ENCODE data around the gene RUNX2.
"Not testable (repeated sequence)": the region's sequence is repeated elsewhere in the genome, so short reads cannot be mapped to it uniquely, and the experiment has no call there.

Gene RUNX2

GRCh38 chr6:45327956-45328522 lies at the start of gene RUNX2:
TSS of gene RUNX2 (plus strand) at chr6:45328330. CDS start at chr6:45328727, 397 bp downstream.
- DNase-seq = no peak
- in situ Hi-C loops (cut with MboI; ENCODE audit: low pct_unique_long_range_greater_than_20kb, low sequenced_read_pairs) = no loop called here

- no peak for DNase-seq
- in situ Hi-C loops (cut with MboI; ENCODE audit: low pct_unique_long_range_greater_than_20kb, low sequenced_read_pairs) = no loop called here
Observed at GRCh38 chr6:45278367-45278766, 49.8 kb upstream of the RUNX2 start.

- DNase-seq; in situ Hi-C loops (cut with MboI; ENCODE audit: low pct_unique_long_range_greater_than_20kb, low sequenced_read_pairs): not testable (repeated sequence)
Observed at GRCh38 chr6:45286707-45287106, 41.4 kb upstream of the RUNX2 start.

- in situ Hi-C loops (cut with MboI; ENCODE audit: low pct_unique_long_range_greater_than_20kb, low sequenced_read_pairs) = no loop called here
Observed at GRCh38 chr6:45289751-45290514, 38.2 kb upstream of the RUNX2 start.

GRCh38 chr6:45293306-45293705 lies 34.8 kb upstream of the RUNX2 start:
- in situ Hi-C loops (cut with MboI; ENCODE audit: low pct_unique_long_range_greater_than_20kb, low sequenced_read_pairs) = no loop called here
- no peak for DNase-seq

More at GRCh38 chr6:45289751-45290514, 38.2 kb upstream of the RUNX2 start:
- DNase-seq = no peak

GRCh38 chr6:45294065-45294701 lies 33.9 kb upstream of the RUNX2 start:
- peak; percentile 32 for DNase-seq
- in situ Hi-C loops (cut with MboI; ENCODE audit: low pct_unique_long_range_greater_than_20kb, low sequenced_read_pairs) = not testable (repeated sequence)

GRCh38 chr6:45297320-45297719 lies 30.8 kb upstream of the RUNX2 start:
- no peak for DNase-seq
- in situ Hi-C loops (cut with MboI; ENCODE audit: low pct_unique_long_range_greater_than_20kb, low sequenced_read_pairs) = no loop called here

GRCh38 chr6:45299096-45299581 lies 29.0 kb upstream of the RUNX2 start:
- in situ Hi-C loops (cut with MboI; ENCODE audit: low pct_unique_long_range_greater_than_20kb, low sequenced_read_pairs) = no loop called here
- no peak for DNase-seq

GRCh38 chr6:45300736-45301135 lies 27.4 kb upstream of the RUNX2 start:
- in situ Hi-C loops (cut with MboI; ENCODE audit: low pct_unique_long_range_greater_than_20kb, low sequenced_read_pairs) = no loop called here
- no peak for DNase-seq

- in situ Hi-C loops (cut with MboI; ENCODE audit: low pct_unique_long_range_greater_than_20kb, low sequenced_read_pairs) = no loop called here
- DNase-seq = no peak
Observed at GRCh38 chr6:45301348-45302142, 26.6 kb upstream of the RUNX2 start.

GRCh38 chr6:45302832-45303231 lies 25.3 kb upstream of the RUNX2 start:
- DNase-seq = no peak
- in situ Hi-C loops (cut with MboI; ENCODE audit: low pct_unique_long_range_greater_than_20kb, low sequenced_read_pairs) = no loop called here

GRCh38 chr6:45305546-45305945 lies 22.6 kb upstream of the RUNX2 start:
- in situ Hi-C loops (cut with MboI; ENCODE audit: low pct_unique_long_range_greater_than_20kb, low sequenced_read_pairs) = no loop called here
- no peak for DNase-seq

GRCh38 chr6:45310118-45310788 lies 17.9 kb upstream of the RUNX2 start:
- in situ Hi-C loops (cut with MboI; ENCODE audit: low pct_unique_long_range_greater_than_20kb, low sequenced_read_pairs) = no loop called here
- peak; percentile 43 for DNase-seq

GRCh38 chr6:45314146-45314545 lies 14.0 kb upstream of the RUNX2 start:
- in situ Hi-C loops (cut with MboI; ENCODE audit: low pct_unique_long_range_greater_than_20kb, low sequenced_read_pairs) = no loop called here
- DNase-seq = peak; percentile 20

GRCh38 chr6:45320349-45320748 lies 7.8 kb upstream of the RUNX2 start:
- DNase-seq = no peak

GRCh38 chr6:45323656-45324224 lies 4.4 kb upstream of the RUNX2 start:
- in situ Hi-C loops (cut with MboI; ENCODE audit: low pct_unique_long_range_greater_than_20kb, low sequenced_read_pairs) = no loop called here
- no peak for DNase-seq

More at GRCh38 chr6:45320349-45320748, 7.8 kb upstream of the RUNX2 start:
- in situ Hi-C loops (cut with MboI; ENCODE audit: low pct_unique_long_range_greater_than_20kb, low sequenced_read_pairs) = no loop called here

- DNase-seq = no peak
- in situ Hi-C loops (cut with MboI; ENCODE audit: low pct_unique_long_range_greater_than_20kb, low sequenced_read_pairs) = no loop called here
Observed at GRCh38 chr6:45326698-45327417, 1.3 kb upstream of the RUNX2 start.

- in situ Hi-C loops (cut with MboI; ENCODE audit: low pct_unique_long_range_greater_than_20kb, low sequenced_read_pairs) = no loop called here
- no peak for DNase-seq
Observed at GRCh38 chr6:45328523-45328922, 393 bp downstream of the RUNX2 start.
